Endothelial cell of umbilical vein (primary cell): ENCODE results near the gene BCAS3.

ENCODE experiments used
- EZH2 ChIP-seq: IDR thresholded peaks from 2 replicates; pipeline ENCODE4 v1.6.1; 2012; ENCODE audit warnings: borderline replicate concordance, low read depth, mild to moderate bottlenecking, moderate library complexity, low read length, inconsistent platforms; ENCODE audit not compliant: severe bottlenecking
- FOS ChIP-seq: IDR thresholded peaks from 2 replicates; pipeline ENCODE4 v1.6.1; 2011; ENCODE audit warnings: mild to moderate bottlenecking, low read length, moderate library complexity, borderline replicate concordance; ENCODE audit not compliant: insufficient read depth
- GATA2 ChIP-seq: IDR thresholded peaks from 2 replicates; pipeline ENCODE4 v1.7.0; 2011; ENCODE audit warnings: low read depth, mild to moderate bottlenecking, moderate library complexity, mixed read lengths, low read length; ENCODE audit not compliant: insufficient read length, insufficient read depth
- JUN ChIP-seq: IDR thresholded peaks from 2 replicates; pipeline ENCODE4 v1.6.1; 2011; ENCODE audit warnings: borderline replicate concordance, low read depth; ENCODE audit not compliant: insufficient read length, insufficient read depth
- MYC ChIP-seq: IDR thresholded peaks from one replicate; pipeline ENCODE4 v1.6.1; 2011; ENCODE audit warnings: mild to moderate bottlenecking, low read depth, low read length
- POLR2A ChIP-seq: IDR thresholded peaks from 2 replicates; pipeline ENCODE4 v1.6.1; 2012; ENCODE audit warnings: low read depth, mild to moderate bottlenecking, control low read depth, low read length
- POLR2AphosphoS5 ChIP-seq: IDR thresholded peaks from 2 replicates; pipeline ENCODE4 v1.6.1; 2012; ENCODE audit warnings: low read depth, mild to moderate bottlenecking, control low read depth, low read length, moderate library complexity; ENCODE audit not compliant: insufficient read depth
- TF ChIP-seq, protein P1 (sequence below), 2 donors: IDR thresholded peaks; 1 replicate in 1 of 2; 2 replicates in 1 of 2; pipeline ENCODE4 v1.5.1; 2011; ENCODE audit warnings: low read length in 2 of 2, mild to moderate bottlenecking in 2 of 2, moderate library complexity in 2 of 2, control low read depth in 1 of 2, inconsistent platforms in 1 of 2, low read depth in 1 of 2; ENCODE audit not compliant: insufficient read depth in 1 of 2; ENCODE audit errors: extremely low read depth in 1 of 2
- TF ChIP-seq, protein P2 (sequence below): IDR thresholded peaks from 2 replicates; pipeline ENCODE4 v1.6.1; 2011; ENCODE audit not compliant: insufficient read depth, insufficient read length

DNA sequence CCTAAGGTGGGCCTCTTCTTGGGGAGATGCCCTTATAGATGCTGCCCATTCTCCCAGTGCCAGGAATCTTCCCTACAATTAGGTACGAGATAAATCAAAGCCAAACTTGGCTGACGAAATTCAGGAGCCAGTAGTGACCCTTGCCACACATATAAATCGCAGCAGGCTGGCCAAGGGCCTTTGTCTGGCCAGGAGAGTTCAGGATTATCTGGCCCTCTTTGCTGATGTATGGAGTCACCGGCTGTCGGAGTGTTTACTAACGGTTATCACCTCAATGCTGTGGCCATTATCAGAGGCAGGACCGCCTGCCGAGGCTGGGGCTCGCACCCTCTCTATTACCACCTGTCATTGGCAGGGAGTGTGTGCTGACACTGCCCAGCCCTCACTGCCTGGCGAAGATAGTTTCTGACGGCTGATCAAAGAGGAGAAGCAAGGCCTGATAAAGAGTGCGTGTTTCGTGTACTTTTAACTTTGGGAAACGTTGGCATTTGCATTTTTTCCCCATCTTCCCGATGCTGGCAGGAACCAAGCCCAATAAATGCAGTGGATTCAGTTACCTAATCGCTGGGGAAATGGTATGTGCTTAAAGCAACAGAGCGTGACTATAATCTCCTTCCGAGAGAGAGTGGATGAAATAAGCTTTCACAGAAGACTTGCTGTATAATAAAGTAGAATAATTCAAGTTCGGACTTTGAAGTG lies 689.2 kb downstream of the BCAS3 start:
- no peak for TF ChIP-seq POLR2A
- TF ChIP-seq, protein P1, sequence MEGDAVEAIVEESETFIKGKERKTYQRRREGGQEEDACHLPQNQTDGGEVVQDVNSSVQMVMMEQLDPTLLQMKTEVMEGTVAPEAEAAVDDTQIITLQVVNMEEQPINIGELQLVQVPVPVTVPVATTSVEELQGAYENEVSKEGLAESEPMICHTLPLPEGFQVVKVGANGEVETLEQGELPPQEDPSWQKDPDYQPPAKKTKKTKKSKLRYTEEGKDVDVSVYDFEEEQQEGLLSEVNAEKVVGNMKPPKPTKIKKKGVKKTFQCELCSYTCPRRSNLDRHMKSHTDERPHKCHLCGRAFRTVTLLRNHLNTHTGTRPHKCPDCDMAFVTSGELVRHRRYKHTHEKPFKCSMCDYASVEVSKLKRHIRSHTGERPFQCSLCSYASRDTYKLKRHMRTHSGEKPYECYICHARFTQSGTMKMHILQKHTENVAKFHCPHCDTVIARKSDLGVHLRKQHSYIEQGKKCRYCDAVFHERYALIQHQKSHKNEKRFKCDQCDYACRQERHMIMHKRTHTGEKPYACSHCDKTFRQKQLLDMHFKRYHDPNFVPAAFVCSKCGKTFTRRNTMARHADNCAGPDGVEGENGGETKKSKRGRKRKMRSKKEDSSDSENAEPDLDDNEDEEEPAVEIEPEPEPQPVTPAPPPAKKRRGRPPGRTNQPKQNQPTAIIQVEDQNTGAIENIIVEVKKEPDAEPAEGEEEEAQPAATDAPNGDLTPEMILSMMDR (IDR thresholded peaks at IDR 0.05; ENCODE audit: extremely low read depth in 1 of 2, insufficient read depth in 1 of 2, low read depth in 1 of 2, low read length in 2 of 2) = no peak
- TF ChIP-seq POLR2AphosphoS5 = no peak
- TF ChIP-seq JUN = no peak
- TF ChIP-seq, protein P2, sequence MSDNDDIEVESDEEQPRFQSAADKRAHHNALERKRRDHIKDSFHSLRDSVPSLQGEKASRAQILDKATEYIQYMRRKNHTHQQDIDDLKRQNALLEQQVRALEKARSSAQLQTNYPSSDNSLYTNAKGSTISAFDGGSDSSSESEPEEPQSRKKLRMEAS = no peak
- TF ChIP-seq MYC = no peak
- TF ChIP-seq GATA2 = no peak
- no peak for TF ChIP-seq EZH2
- no peak for TF ChIP-seq FOS
